CD8-positive, alpha-beta memory T cell (primary cell): ENCODE results near the gene FTHL17. TPM values are rescaled to one million over a fixed set of nuclear protein-coding genes. Genes with fewer than 3 reads are reported as not detected.

Experiments
- CTCF ChIA-PET: fragments of 350-600 bp; sonication (Branson Sonifier 250); formaldehyde crosslinking; loops from one replicate; lab custom pipeline; 2021; ENCODE audit warnings: antibody characterized with exemption; lab: Charles Lee
- POLR2A ChIA-PET: fragments of 350-600 bp; sonication (Branson Sonifier 250); formaldehyde crosslinking; loops from one replicate; lab custom pipeline; 2021; ENCODE audit warnings: antibody characterized with exemption; lab: Charles Lee
- DNase-seq, 5 donors: peaks; one replicate each; pipeline versions ENCODE4 v3.0.0 to v3.0.0-alpha.2; 2020 to 2022; ENCODE audit warnings: mixed read lengths in 1 of 5
- H3K27ac ChIP-seq: one replicate; pipeline ENCODE4 v1.7.0; 2013; ENCODE audit warnings: low read depth, mild to moderate bottlenecking, low read length, moderate library complexity
- H3K27me3 ChIP-seq: 2 replicates; pipeline ENCODE4 v1.7.0; 2013; ENCODE audit warnings: low read length, mild to moderate bottlenecking; ENCODE audit not compliant: insufficient read depth, poor library complexity, severe bottlenecking
- H3K36me3 ChIP-seq: 2 replicates; pipeline ENCODE4 v1.7.0; 2013; ENCODE audit warnings: mild to moderate bottlenecking, low read length, moderate library complexity; ENCODE audit not compliant: insufficient read depth
- H3K4me1 ChIP-seq: 2 replicates; pipeline ENCODE4 v1.7.0; 2013; ENCODE audit warnings: mild to moderate bottlenecking, low read length, moderate library complexity; ENCODE audit not compliant: insufficient read depth
- H3K4me3 ChIP-seq: 2 replicates; pipeline ENCODE4 v1.7.0; 2013; ENCODE audit warnings: mild to moderate bottlenecking, low read length
- H3K9me3 ChIP-seq: 2 replicates; pipeline ENCODE4 v1.7.0; 2013; ENCODE audit warnings: mild to moderate bottlenecking, low read length
- H3K27ac Mint-ChIP-seq, 8 donors: one replicate each; pipeline ENCODE4 v1.8.0; 2020 to 2021; ENCODE audit warnings: mixed read lengths in 8 of 8, mild to moderate bottlenecking in 6 of 8, inconsistent platforms in 3 of 8, moderate library complexity in 3 of 8
- H3K27me3 Mint-ChIP-seq, 2 donors: one replicate each; pipeline ENCODE4 v1.8.0; 2020 to 2021; ENCODE audit warnings: mixed read lengths in 2 of 2, mild to moderate bottlenecking in 1 of 2, moderate library complexity in 1 of 2
- H3K36me3 Mint-ChIP-seq, 3 donors: one replicate each; pipeline ENCODE4 v1.8.0; 2020 to 2021; ENCODE audit warnings: mixed read lengths in 3 of 3, inconsistent platforms in 1 of 3, mild to moderate bottlenecking in 1 of 3
- H3K4me1 Mint-ChIP-seq, 3 donors: one replicate each; pipeline ENCODE4 v1.8.0; 2020 to 2021; ENCODE audit warnings: mixed read lengths in 3 of 3, inconsistent platforms in 1 of 3, mild to moderate bottlenecking in 1 of 3
- H3K4me3 Mint-ChIP-seq, 7 donors: one replicate each; pipeline ENCODE4 v1.8.0; 2020 to 2021; ENCODE audit warnings: mixed read lengths in 7 of 7, mild to moderate bottlenecking in 6 of 7, moderate library complexity in 4 of 7, inconsistent platforms in 2 of 7
- H3K9me3 Mint-ChIP-seq, 5 donors: one replicate each; pipeline ENCODE4 v1.8.0; 2020 to 2022; ENCODE audit warnings: mixed read lengths in 5 of 5, mild to moderate bottlenecking in 3 of 5, moderate library complexity in 2 of 5, inconsistent platforms in 1 of 5
- polyA plus RNA-seq: library from polyadenylated mRNA; unstranded; fragments of 300-500 nt; fragmentation: Illumina TruSeq; gene quantifications from one replicate; pipeline ENCODE4 v1.2.3, GENCODE V29; 2021
- total RNA-seq, 2 experiments: library from RNA; stranded (reverse); gene quantifications; one replicate each; pipeline ENCODE4 v1.2.3, GENCODE V29; 2021

The FTHL17 gene
- total and polyA plus RNA-seq, 3 experiments from 2014 or later = not detected

GRCh38 chrX:31036895-31037294 lies 34.9 kb downstream of the FTHL17 start:
- no peak overlapping the region for H3K4me3 Mint-ChIP-seq
- no peak overlapping the region for H3K27ac Mint-ChIP-seq
- Histone ChIP-seq H3K4me3 (no peak overlapping the region), H3K4me1 (no peaks in the 10 kb centered on the region), H3K9me3 (no peaks in the 10 kb centered on the region), H3K36me3 (no peaks in the 10 kb centered on the region), H3K27ac (no peak overlapping the region), H3K27me3 (no peaks in the 10 kb centered on the region)
- DNase-seq = no peak
- CTCF ChIA-PET = no interaction called here
- H3K36me3 Mint-ChIP-seq = no peaks in the 10 kb centered on the region
- H3K27me3 Mint-ChIP-seq = no peaks in the 10 kb centered on the region
- POLR2A ChIA-PET = no interaction called here
- H3K4me1 Mint-ChIP-seq = no peaks in the 10 kb centered on the region
- peaks cover 0 to 4% (median 2%) of the 10 kb centered on the region in 5 donors for H3K9me3 Mint-ChIP-seq

GRCh38 chrX:31027351-31027750 lies 44.5 kb downstream of the FTHL17 start:
- Mint-ChIP-seq H3K36me3 (no peaks in the 10 kb centered on the region), H3K27ac (no peak overlapping the region)
- H3K27ac ChIP-seq = no peak overlapping the region

GRCh38 chrX:31024866-31025265 lies 47.0 kb downstream of the FTHL17 start:
- Histone ChIP-seq H3K36me3 (no peaks in the 10 kb centered on the region), H3K4me1 (no peaks in the 10 kb centered on the region), H3K27me3 (no peaks in the 10 kb centered on the region), H3K27ac (no peak overlapping the region), H3K9me3 (no peaks in the 10 kb centered on the region), H3K4me3 (no peak overlapping the region)
- Mint-ChIP-seq H3K9me3 (peaks cover 0 to 6% (median 4%) of the 10 kb centered on the region in 5 donors), H3K27ac (no peak overlapping the region), H3K4me1 (no peaks in the 10 kb centered on the region), H3K36me3 (no peaks in the 10 kb centered on the region), H3K4me3 (no peak overlapping the region), H3K27me3 (peaks cover 2 to 7% of the 10 kb centered on the region in 2 donors)
- CTCF ChIA-PET = no interaction called here
- POLR2A ChIA-PET = no interaction called here
- no peak for DNase-seq

More at GRCh38 chrX:31027351-31027750, 44.5 kb downstream of the FTHL17 start:
- peaks cover 0 to 4% (median 2%) of the 10 kb centered on the region in 5 donors for H3K9me3 Mint-ChIP-seq
- no peaks in the 10 kb centered on the region for H3K4me1 Mint-ChIP-seq
- Histone ChIP-seq H3K4me1 (no peaks in the 10 kb centered on the region), H3K9me3 (no peaks in the 10 kb centered on the region), H3K36me3 (no peaks in the 10 kb centered on the region), H3K27me3 (no peaks in the 10 kb centered on the region), H3K4me3 (no peak overlapping the region)
- POLR2A ChIA-PET = no interaction called here
- CTCF ChIA-PET = no interaction called here
- DNase-seq = no peak
- peaks cover 2 to 7% of the 10 kb centered on the region in 2 donors for H3K27me3 Mint-ChIP-seq
- no peak overlapping the region for H3K4me3 Mint-ChIP-seq

- no peak overlapping the region for H3K27ac Mint-ChIP-seq
- Histone ChIP-seq H3K27ac (no peak overlapping the region), H3K27me3 (no peaks in the 10 kb centered on the region), H3K4me1 (no peaks in the 10 kb centered on the region), H3K36me3 (no peaks in the 10 kb centered on the region), H3K9me3 (no peaks in the 10 kb centered on the region), H3K4me3 (no peak overlapping the region)
- no peak overlapping the region for H3K4me3 Mint-ChIP-seq
- ChIA-PET POLR2A (no interaction called here), CTCF (no interaction called here)
- peaks cover 0 to 9% (median 6%) of the 10 kb centered on the region in 5 donors for H3K9me3 Mint-ChIP-seq
- H3K36me3 Mint-ChIP-seq = no peaks in the 10 kb centered on the region
- peaks cover 0 to 2% of the 10 kb centered on the region in 2 donors for H3K27me3 Mint-ChIP-seq
- H3K4me1 Mint-ChIP-seq = no peaks in the 10 kb centered on the region
- no peak for DNase-seq
These were observed 50.3 kb downstream of the FTHL17 start for GRCh38 chrX:31021537-31021936.

Other genes with a start within 250 kb of the FTHL17 start
- 10 to 100 TPM; 21.1 to 21.4 TPM for gene TAB3, start 182.8 kb downstream of the FTHL17 start, total RNA-seq
- gene TAB3, start 182.8 kb downstream of the FTHL17 start, polyA plus RNA-seq = 7.6 TPM